Astrocyte of the spinal cord (primary cell): ENCODE data around the gene GDA.

ENCODE experiments used
- DNase-seq: peaks from one replicate; pipeline ENCODE4 v3.0.0; 2011; ENCODE audit warnings: low read depth, low spot score
- H3K4me3 ChIP-seq: 2 replicates; pipeline ENCODE4 v1.5.1; 2011; ENCODE audit warnings: low read depth, mild to moderate bottlenecking, low read length, moderate library complexity
- CTCF ChIP-seq: IDR thresholded peaks from 2 replicates; pipeline ENCODE4 v1.5.1; 2012; ENCODE audit warnings: low read depth, mild to moderate bottlenecking, low read length, inconsistent platforms
- in situ Hi-C: cut with HindIII; loops from 2 replicates; pipeline ENCODE4 v1.10.0; 2017; ENCODE audit warnings: low sequenced_read_pairs

GDA gene

GRCh38 chr9:72129271-72130156, 19.7 kb upstream of the GDA start:
- H3K4me3 ChIP-seq, result no peak overlapping the region
- TF ChIP-seq CTCF, result no peak
- in situ Hi-C loops, result no loop called here
- no peak for DNase-seq

- no peak for DNase-seq
- no peak overlapping the region for H3K4me3 ChIP-seq
- in situ Hi-C loops, result no loop called here
- TF ChIP-seq CTCF, result no peak
Measured at GRCh38 chr9:72130321-72130720, 18.9 kb upstream of the GDA start.

- no peak for TF ChIP-seq CTCF
- DNase-seq, result no peak
- in situ Hi-C loops, result no loop called here
- no peak overlapping the region for H3K4me3 ChIP-seq
Measured at GRCh38 chr9:72131206-72131605, 18.0 kb upstream of the GDA start.

- in situ Hi-C loops, result no loop called here
- no peak overlapping the region for H3K4me3 ChIP-seq
- no peak for TF ChIP-seq CTCF
- no peak for DNase-seq
Measured at GRCh38 chr9:72132052-72132451, 17.2 kb upstream of the GDA start.

- H3K4me3 ChIP-seq, result no peak overlapping the region
- in situ Hi-C loops, result no loop called here
- no peak for DNase-seq
- no peak for TF ChIP-seq CTCF
Measured at GRCh38 chr9:72133365-72134035, 15.7 kb upstream of the GDA start.

- TF ChIP-seq CTCF, result no peak
- no peak for DNase-seq
- in situ Hi-C loops, result no loop called here
- no peak overlapping the region for H3K4me3 ChIP-seq
Measured at GRCh38 chr9:72134801-72135200, 14.4 kb upstream of the GDA start.
